ENCODE data around the gene FMNL3.

DNA sequence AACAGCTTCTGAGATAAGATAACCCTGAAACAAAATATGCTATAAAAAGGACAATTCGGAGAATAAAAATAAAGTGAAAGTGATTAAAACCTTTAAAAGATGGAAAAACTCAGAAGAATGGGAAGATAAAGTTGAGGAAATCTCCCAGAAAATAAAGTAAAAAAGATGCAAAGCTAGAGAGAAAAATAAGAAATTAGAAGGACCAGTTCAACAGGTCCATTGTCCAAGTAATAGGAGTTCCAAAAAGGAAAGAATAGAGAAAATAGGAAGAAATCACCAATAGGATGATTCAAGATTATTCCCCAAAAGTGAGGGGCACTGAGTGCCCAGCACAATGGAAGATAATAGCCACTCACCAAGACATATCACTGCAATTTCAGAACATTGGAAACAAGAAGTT, 88.6 kb downstream of the FMNL3 start:
- TF ChIP-seq EP300 (IDR thresholded peaks at IDR 0.05; ENCODE audit: borderline replicate concordance in 1 of 2, low read depth in 2 of 2, low read length in 2 of 2) (no peak), POLR2A (IDR thresholded peaks at IDR 0.05; ENCODE audit: control extremely low read depth in 1 of 2, low read depth in 2 of 2, low read length in 2 of 2) (no peak), FOSL1 (IDR thresholded peaks at IDR 0.05; ENCODE audit: insufficient read depth, low read depth, low read length) (no peak), EGR1 (IDR thresholded peaks at IDR 0.05; ENCODE audit: borderline replicate concordance, low read depth, low read length) (no peak)
- TF ChIP-seq, protein P1, sequence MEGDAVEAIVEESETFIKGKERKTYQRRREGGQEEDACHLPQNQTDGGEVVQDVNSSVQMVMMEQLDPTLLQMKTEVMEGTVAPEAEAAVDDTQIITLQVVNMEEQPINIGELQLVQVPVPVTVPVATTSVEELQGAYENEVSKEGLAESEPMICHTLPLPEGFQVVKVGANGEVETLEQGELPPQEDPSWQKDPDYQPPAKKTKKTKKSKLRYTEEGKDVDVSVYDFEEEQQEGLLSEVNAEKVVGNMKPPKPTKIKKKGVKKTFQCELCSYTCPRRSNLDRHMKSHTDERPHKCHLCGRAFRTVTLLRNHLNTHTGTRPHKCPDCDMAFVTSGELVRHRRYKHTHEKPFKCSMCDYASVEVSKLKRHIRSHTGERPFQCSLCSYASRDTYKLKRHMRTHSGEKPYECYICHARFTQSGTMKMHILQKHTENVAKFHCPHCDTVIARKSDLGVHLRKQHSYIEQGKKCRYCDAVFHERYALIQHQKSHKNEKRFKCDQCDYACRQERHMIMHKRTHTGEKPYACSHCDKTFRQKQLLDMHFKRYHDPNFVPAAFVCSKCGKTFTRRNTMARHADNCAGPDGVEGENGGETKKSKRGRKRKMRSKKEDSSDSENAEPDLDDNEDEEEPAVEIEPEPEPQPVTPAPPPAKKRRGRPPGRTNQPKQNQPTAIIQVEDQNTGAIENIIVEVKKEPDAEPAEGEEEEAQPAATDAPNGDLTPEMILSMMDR (IDR thresholded peaks at IDR 0.05; ENCODE audit: control extremely low read depth in 1 of 3, insufficient read depth in 1 of 3, low read depth in 1 of 3, low read length in 3 of 3): no peak
- TF ChIP-seq, protein P2, sequence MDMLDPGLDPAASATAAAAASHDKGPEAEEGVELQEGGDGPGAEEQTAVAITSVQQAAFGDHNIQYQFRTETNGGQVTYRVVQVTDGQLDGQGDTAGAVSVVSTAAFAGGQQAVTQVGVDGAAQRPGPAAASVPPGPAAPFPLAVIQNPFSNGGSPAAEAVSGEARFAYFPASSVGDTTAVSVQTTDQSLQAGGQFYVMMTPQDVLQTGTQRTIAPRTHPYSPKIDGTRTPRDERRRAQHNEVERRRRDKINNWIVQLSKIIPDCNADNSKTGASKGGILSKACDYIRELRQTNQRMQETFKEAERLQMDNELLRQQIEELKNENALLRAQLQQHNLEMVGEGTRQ (IDR thresholded peaks at IDR 0.05; ENCODE audit: low read length): no peak

All from H1 (cell line).